BLaER1 treated with 17β-estradiol and CSF1 and Interleukin-3, amounts not matched to agents 10 nM and 100 nM (cell line): Measurements from ENCODE around the gene PARK7.

Experiments used
- H3K27ac ChIP-seq, 11 experiments: shearing (Covaris generic); formaldehyde crosslinking; 2 replicates each; pipeline ENCODE4 v1.8.1; 2022
- H3K27me3 ChIP-seq, 11 experiments: shearing (Covaris generic); formaldehyde crosslinking; 2 replicates each; pipeline ENCODE4 v1.8.1; 2022
- H3K36me3 ChIP-seq, 11 experiments: shearing (Covaris generic); formaldehyde crosslinking; 2 replicates each; pipeline ENCODE4 v1.8.1; 2022
- H3K4me1 ChIP-seq, 10 experiments: shearing (Covaris generic); formaldehyde crosslinking; 2 replicates each; pipeline ENCODE4 v1.8.1; 2022
- H3K4me2 ChIP-seq, 11 experiments: shearing (Covaris generic); formaldehyde crosslinking; 2 replicates each; pipeline ENCODE4 v1.8.1; 2022
- H3K4me3 ChIP-seq, 10 experiments: shearing (Covaris generic); formaldehyde crosslinking; 2 replicates each; pipeline ENCODE4 v1.8.1; 2022
- H3K9ac ChIP-seq, 11 experiments: shearing (Covaris generic); formaldehyde crosslinking; 2 replicates each; pipeline ENCODE4 v1.8.1; 2022
- H3K9me3 ChIP-seq, 11 experiments: shearing (Covaris generic); formaldehyde crosslinking; replicated peaks in 1 of 11; 2 replicates each; pipeline ENCODE4 v1.8.1; 2022
- H4K20me1 ChIP-seq, 11 experiments: shearing (Covaris generic); formaldehyde crosslinking; 2 replicates each; pipeline ENCODE4 v1.8.1; 2022
- Cebpa-rat ChIP-seq, 11 experiments: shearing (Covaris generic); IDR thresholded peaks; 2 replicates each; pipeline ENCODE4 v1.8.1; 2022

PARK7 gene

GRCh38 chr1:7993593-7994479 is 32.3 kb downstream of the PARK7 start:
- peaks cover 0 to 23% (median 0%) of the 10 kb centered on the region in 11 experiments; a peak in 3 of 22 replicates for H4K20me1 ChIP-seq
- H3K27me3 ChIP-seq, result no peaks in the 10 kb centered on the region
- peaks cover 0 to 28% (median 9%) of the 10 kb centered on the region in 11 experiments; a peak in 15 of 22 replicates for H3K36me3 ChIP-seq
- no peaks in the 10 kb centered on the region; a peak in 1 of 22 replicates for H3K9me3 ChIP-seq
- H3K4me2 ChIP-seq, result peak overlapping the region; percentile 58 to 84 (median 71)
- TF ChIP-seq Cebpa-rat (IDR thresholded peaks at IDR 0.05), result no peak
- H3K9ac ChIP-seq, result peak overlapping the region in 3 of 11 experiments; percentile 38 to 49 (median 40); a peak in 5 of 22 replicates
- H3K4me3 ChIP-seq, result peak overlapping the region in 4 of 10 experiments; percentile 20 to 46 (median 25); a peak in 4 of 20 replicates
- H3K27ac ChIP-seq, result peak overlapping the region in 6 of 11 experiments; percentile 30 to 77 (median 50); a peak in 11 of 22 replicates
- peaks cover 17 to 20% (median 19%) of the 10 kb centered on the region in 10 experiments for H3K4me1 ChIP-seq

GRCh38 chr1:7994827-7995226 is 33.3 kb downstream of the PARK7 start:
- TF ChIP-seq Cebpa-rat (IDR thresholded peaks at IDR 0.05), result no peak
- Histone ChIP-seq H3K4me3 (no peak overlapping the region), H3K4me1 (peaks cover 17 to 20% (median 19%) of the 10 kb centered on the region in 10 experiments), H3K27me3 (no peaks in the 10 kb centered on the region), H4K20me1 (peaks cover 0 to 13% (median 0%) of the 10 kb centered on the region in 11 experiments; a peak in 2 of 22 replicates), H3K4me2 (peak overlapping the region in 10 of 11 experiments; percentile 58 to 84 (median 74); a peak in 20 of 22 replicates), H3K27ac (no peak overlapping the region), H3K9ac (no peak overlapping the region), H3K9me3 (no peaks in the 10 kb centered on the region; a peak in 1 of 22 replicates), H3K36me3 (peaks cover 0 to 18% (median 5%) of the 10 kb centered on the region in 11 experiments; a peak in 13 of 22 replicates)

- no peak overlapping the region for H3K27ac ChIP-seq
- TF ChIP-seq Cebpa-rat (IDR thresholded peaks at IDR 0.05), result no peak
- peaks cover 0 to 12% (median 0%) of the 10 kb centered on the region in 11 experiments; a peak in 6 of 22 replicates for H3K36me3 ChIP-seq
- no peak overlapping the region for H3K4me3 ChIP-seq
- no peak overlapping the region for H3K4me2 ChIP-seq
- H3K9ac ChIP-seq, result no peak overlapping the region
- peaks cover 17 to 20% (median 19%) of the 10 kb centered on the region in 10 experiments for H3K4me1 ChIP-seq
- no peaks in the 10 kb centered on the region; a peak in 1 of 22 replicates for H3K9me3 ChIP-seq
- H4K20me1 ChIP-seq, result peaks cover 0 to 12% (median 0%) of the 10 kb centered on the region in 11 experiments; a peak in 1 of 22 replicates
- no peaks in the 10 kb centered on the region for H3K27me3 ChIP-seq
Observed at GRCh38 chr1:7995437-7995836, 33.9 kb downstream of the PARK7 start.

GRCh38 chr1:8002329-8002910 is 40.9 kb downstream of the PARK7 start:
- H3K9ac ChIP-seq, result no peak overlapping the region

GRCh38 chr1:8002921-8003320 is 41.4 kb downstream of the PARK7 start:
- Histone ChIP-seq H3K4me2 (no peak overlapping the region), H4K20me1 (no peaks in the 10 kb centered on the region), H3K4me3 (no peak overlapping the region), H3K27ac (no peak overlapping the region), H3K9me3 (no peaks in the 10 kb centered on the region), H3K36me3 (peaks cover 0 to 5% (median 0%) of the 10 kb centered on the region in 11 experiments; a peak in 1 of 22 replicates), H3K27me3 (no peaks in the 10 kb centered on the region), H3K4me1 (peaks cover 0 to 19% (median 16%) of the 10 kb centered on the region in 10 experiments; a peak in 17 of 20 replicates), H3K9ac (no peak overlapping the region)
- no peak for TF ChIP-seq Cebpa-rat (IDR thresholded peaks at IDR 0.05)

More at GRCh38 chr1:8002329-8002910, 40.9 kb downstream of the PARK7 start:
- no peaks in the 10 kb centered on the region for H4K20me1 ChIP-seq
- H3K4me1 ChIP-seq, result peaks cover 0 to 19% (median 16%) of the 10 kb centered on the region in 10 experiments; a peak in 17 of 20 replicates
- no peaks in the 10 kb centered on the region for H3K9me3 ChIP-seq
- H3K4me3 ChIP-seq, result no peak overlapping the region
- H3K27ac ChIP-seq, result no peak overlapping the region
- H3K36me3 ChIP-seq, result peaks cover 0 to 5% (median 0%) of the 10 kb centered on the region in 11 experiments; a peak in 1 of 22 replicates
- H3K4me2 ChIP-seq, result no peak overlapping the region
- TF ChIP-seq Cebpa-rat (IDR thresholded peaks at IDR 0.05), result no peak
- no peaks in the 10 kb centered on the region for H3K27me3 ChIP-seq

GRCh38 chr1:8003438-8004112 is 42.1 kb downstream of the PARK7 start:
- H4K20me1 ChIP-seq, result no peaks in the 10 kb centered on the region
- H3K36me3 ChIP-seq, result peaks cover 0 to 5% (median 0%) of the 10 kb centered on the region in 11 experiments; a peak in 1 of 22 replicates
- no peak overlapping the region for H3K9ac ChIP-seq
- no peak overlapping the region for H3K4me2 ChIP-seq
- no peak overlapping the region for H3K27ac ChIP-seq
- H3K9me3 ChIP-seq, result no peaks in the 10 kb centered on the region
- no peak overlapping the region for H3K4me3 ChIP-seq
- peaks cover 0 to 19% (median 16%) of the 10 kb centered on the region in 10 experiments; a peak in 17 of 20 replicates for H3K4me1 ChIP-seq
- H3K27me3 ChIP-seq, result no peaks in the 10 kb centered on the region
- no peak for TF ChIP-seq Cebpa-rat (IDR thresholded peaks at IDR 0.05)

GRCh38 chr1:8004113-8004802 is 42.7 kb downstream of the PARK7 start:
- Histone ChIP-seq H3K36me3 (peaks cover 0 to 5% (median 0%) of the 10 kb centered on the region in 11 experiments; a peak in 1 of 22 replicates), H3K27ac (peak overlapping the region in 7 of 11 experiments; percentile 5 to 59 (median 50); a peak in 10 of 22 replicates), H3K4me2 (peak overlapping the region in 5 of 11 experiments; percentile 29 to 68 (median 51); a peak in 8 of 22 replicates), H3K9me3 (peaks cover 0 to 5% (median 0%) of the 10 kb centered on the region in 11 experiments; a peak in 2 of 22 replicates), H3K9ac (peak overlapping the region in 1 of 11 experiments; percentile 1; a peak in 1 of 22 replicates), H3K4me1 (peaks cover 0 to 22% (median 19%) of the 10 kb centered on the region in 10 experiments; a peak in 17 of 20 replicates), H3K27me3 (no peaks in the 10 kb centered on the region), H4K20me1 (no peaks in the 10 kb centered on the region), H3K4me3 (no peak overlapping the region)
- no peak for TF ChIP-seq Cebpa-rat (IDR thresholded peaks at IDR 0.05)
